Trophoblast cell (in vitro differentiated cells and primary cell): Measurements from ENCODE around the gene PCGF6.
"Not testable (repeated sequence)": the region's sequence is repeated elsewhere in the genome, so short reads cannot be mapped to it uniquely, and the experiment has no call there.

Experiments used
- DNase-seq, 2 donors: peaks; one replicate each; pipeline ENCODE4 v3.0.0-alpha.2; 2016
- H2AFZ ChIP-seq: 2 replicates; pipeline ENCODE4 v1.6.1; 2013; ENCODE audit warnings: low read length, moderate library complexity, mild to moderate bottlenecking; ENCODE audit not compliant: insufficient read depth, poor library complexity
- H2AK5ac ChIP-seq: 2 replicates; pipeline ENCODE4 v1.6.1; 2013; ENCODE audit warnings: mild to moderate bottlenecking, low read length
- H2BK120ac ChIP-seq: 2 replicates; pipeline ENCODE4 v1.6.1; 2013; ENCODE audit warnings: low read length, mild to moderate bottlenecking, moderate library complexity; ENCODE audit not compliant: insufficient read depth, poor library complexity
- H2BK12ac ChIP-seq: 2 replicates; pipeline ENCODE4 v1.6.1; 2013; ENCODE audit warnings: mild to moderate bottlenecking, low read length, moderate library complexity
- H2BK5ac ChIP-seq: 2 replicates; pipeline ENCODE4 v1.6.1; 2013; ENCODE audit warnings: low read length, low read depth, moderate library complexity, mild to moderate bottlenecking; ENCODE audit not compliant: poor library complexity
- H3K14ac ChIP-seq: 2 replicates; pipeline ENCODE4 v1.6.1; 2013; ENCODE audit warnings: mild to moderate bottlenecking, low read length
- H3K18ac ChIP-seq: 2 replicates; pipeline ENCODE4 v1.6.1; 2013; ENCODE audit warnings: mild to moderate bottlenecking, low read length
- H3K23ac ChIP-seq: 2 replicates; pipeline ENCODE4 v1.6.1; 2013; ENCODE audit warnings: low read length
- H3K27ac ChIP-seq: 2 replicates; pipeline ENCODE4 v1.5.1; 2013; ENCODE audit warnings: low read depth, mild to moderate bottlenecking, inconsistent platforms, low read length, moderate library complexity
- H3K27me3 ChIP-seq: 2 replicates; pipeline ENCODE4 v1.6.1; 2013; ENCODE audit warnings: inconsistent platforms, mild to moderate bottlenecking, low read length, moderate library complexity; ENCODE audit not compliant: insufficient read depth
- H3K36me3 ChIP-seq, 2 experiments: 1 replicate in 1 of 2; 2 replicates in 1 of 2; pipeline ENCODE4 v1.6.1; 2013; ENCODE audit warnings: low read length in 2 of 2, mild to moderate bottlenecking in 2 of 2, moderate library complexity in 1 of 2; ENCODE audit not compliant: insufficient read depth in 2 of 2, control insufficient read depth in 1 of 2
- H3K4ac ChIP-seq: 2 replicates; pipeline ENCODE4 v1.6.1; 2013; ENCODE audit warnings: low read depth, mild to moderate bottlenecking, low read length, moderate library complexity
- H3K4me1 ChIP-seq, 2 experiments: 1 replicate in 1 of 2; 2 replicates in 1 of 2; pipeline ENCODE4 v1.6.1; 2013; ENCODE audit warnings: low read length in 2 of 2, mild to moderate bottlenecking in 2 of 2, moderate library complexity in 1 of 2; ENCODE audit not compliant: insufficient read depth in 2 of 2, control insufficient read depth in 1 of 2
- H3K4me2 ChIP-seq: 2 replicates; pipeline ENCODE4 v1.6.1; 2013; ENCODE audit warnings: inconsistent platforms, mild to moderate bottlenecking, low read length, moderate library complexity
- H3K4me3 ChIP-seq: 2 replicates; pipeline ENCODE4 v1.5.1; 2013; ENCODE audit warnings: mild to moderate bottlenecking, low read depth, low read length, inconsistent platforms
- H3K79me1 ChIP-seq: one replicate; pipeline ENCODE4 v1.6.1; 2013; ENCODE audit warnings: low read length
- H3K79me2 ChIP-seq: 2 replicates; pipeline ENCODE4 v1.6.1; 2013; ENCODE audit warnings: low read length, mild to moderate bottlenecking; ENCODE audit not compliant: control insufficient read depth, insufficient read depth, poor library complexity
- H3K9ac ChIP-seq: 2 replicates; pipeline ENCODE4 v1.6.1; 2013; ENCODE audit warnings: mild to moderate bottlenecking, low read length
- H3K9me3 ChIP-seq: 2 replicates; pipeline ENCODE4 v1.6.1; 2013; ENCODE audit warnings: low read depth, mild to moderate bottlenecking, control low read depth, inconsistent platforms, low read length; ENCODE audit not compliant: insufficient read depth
- H4K12ac ChIP-seq: 2 replicates; pipeline ENCODE4 v1.6.1; 2013; ENCODE audit warnings: low read depth, mild to moderate bottlenecking, low read length, moderate library complexity
- H4K8ac ChIP-seq: 2 replicates; pipeline ENCODE4 v1.6.1; 2013; ENCODE audit warnings: low read depth, mild to moderate bottlenecking, low read length, moderate library complexity
- H4K91ac ChIP-seq: one replicate; pipeline ENCODE4 v1.6.1; 2013; ENCODE audit warnings: low read depth, mild to moderate bottlenecking, low read length, moderate library complexity
- WGBS: extraction: QIAGEN DNeasy Blood & Tissue Kit; methylation state at CpG from one replicate; pipeline ENCODE4 v1.1.7; 2013; ENCODE audit warnings: missing lambda C conversion rate; ENCODE audit not compliant: insufficient read length, insufficient coverage; ENCODE audit errors: extremely low coverage; 5-methylcytosine and 5-hydroxymethylcytosine counted together

Gene PCGF6

DNA sequence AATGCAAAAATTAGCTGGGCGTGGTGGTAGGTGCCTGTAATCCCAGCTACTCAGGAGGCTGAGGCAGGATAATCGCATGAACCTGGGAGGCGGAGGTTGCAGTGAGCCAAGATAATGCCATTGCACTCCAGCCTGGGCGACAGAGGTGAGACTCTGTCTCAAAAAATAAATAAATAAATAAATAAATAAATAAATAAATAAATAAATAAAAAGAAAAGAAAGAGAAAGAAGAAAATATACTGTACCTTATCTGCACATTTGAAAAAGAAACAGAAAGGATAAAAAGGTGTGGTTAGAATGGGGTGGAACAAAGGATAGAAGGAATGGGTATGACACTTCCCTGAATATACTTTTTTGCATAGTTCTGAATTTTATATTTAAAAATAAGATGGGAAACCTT is 8.6 kb upstream of the PCGF6 start:
- H3K18ac ChIP-seq, H3K36me3 ChIP-seq, H3K79me2 ChIP-seq, H3K9ac ChIP-seq, H3K27me3 ChIP-seq, H3K4ac ChIP-seq, H4K12ac ChIP-seq, H3K27ac ChIP-seq, H2BK120ac ChIP-seq, H3K23ac ChIP-seq, H4K8ac ChIP-seq, H2AK5ac ChIP-seq, H3K4me2 ChIP-seq, H2BK12ac ChIP-seq, H3K4me1 ChIP-seq, H2AFZ ChIP-seq, H4K91ac ChIP-seq, H3K79me1 ChIP-seq, H3K9me3 ChIP-seq, H3K14ac ChIP-seq, DNase-seq, H3K4me3 ChIP-seq, H2BK5ac ChIP-seq: not testable (repeated sequence)
- WGBS: no CpG with 5 or more reads among the region's 4 CpGs

DNA sequence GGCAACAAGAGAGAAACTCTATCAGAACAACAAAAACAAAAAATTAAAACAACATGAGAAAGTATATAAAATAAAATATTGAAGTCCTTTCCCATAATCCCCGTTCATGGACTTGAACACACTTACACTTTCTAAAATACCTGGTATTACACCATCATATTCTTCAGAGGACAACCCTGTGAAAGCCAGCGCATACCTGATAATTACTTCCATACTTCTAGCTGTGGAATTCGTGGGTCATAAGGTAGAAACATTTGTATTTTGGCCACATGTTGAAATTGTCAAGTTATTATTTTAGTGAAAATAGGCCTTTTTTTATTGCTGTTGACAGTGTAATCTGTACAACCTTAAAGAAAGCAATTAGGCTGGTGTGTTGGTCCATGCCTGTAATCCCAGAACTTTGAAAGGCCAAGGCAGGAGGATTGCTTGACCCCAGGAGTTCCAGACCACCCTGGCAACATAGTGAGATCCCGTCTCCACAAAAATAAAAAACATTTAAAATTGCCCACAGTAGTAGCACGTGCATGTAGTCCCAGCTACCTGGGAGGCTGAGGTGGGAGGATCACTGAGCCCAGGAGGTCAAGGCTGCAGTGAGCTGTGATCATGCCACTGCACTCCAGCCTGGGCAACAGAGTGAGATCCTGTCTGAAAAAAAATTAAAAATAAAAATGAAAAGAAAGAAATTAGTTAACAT is 5.1 kb upstream of the PCGF6 start:
- H3K4ac ChIP-seq: no peak overlapping the region
- H3K27me3 ChIP-seq: no peaks in the 10 kb centered on the region
- H2AK5ac ChIP-seq: no peak overlapping the region
- no peaks in the 10 kb centered on the region for H3K36me3 ChIP-seq
- no peaks in the 10 kb centered on the region for H3K79me1 ChIP-seq
- H2BK5ac ChIP-seq: no peak overlapping the region
- no peaks in the 10 kb centered on the region for H3K4me1 ChIP-seq
- H4K8ac ChIP-seq: no peak overlapping the region
- no peak overlapping the region for H2AFZ ChIP-seq
- WGBS: no CpG with 5 or more reads among the region's 5 CpGs
- no peak overlapping the region for H2BK12ac ChIP-seq
- H3K18ac ChIP-seq: no peak overlapping the region
- no peak overlapping the region for H4K91ac ChIP-seq
- H3K4me2 ChIP-seq: no peak overlapping the region
- H3K4me3 ChIP-seq: no peak overlapping the region
- no peak overlapping the region for H3K23ac ChIP-seq
- no peaks in the 10 kb centered on the region for H3K79me2 ChIP-seq
- peak; percentile 58 to 85 for DNase-seq
- no peak overlapping the region for H2BK120ac ChIP-seq
- H3K14ac ChIP-seq: no peak overlapping the region
- no peak overlapping the region for H3K9ac ChIP-seq
- no peak overlapping the region for H4K12ac ChIP-seq
- H3K27ac ChIP-seq: no peak overlapping the region
- no peaks in the 10 kb centered on the region for H3K9me3 ChIP-seq

DNA sequence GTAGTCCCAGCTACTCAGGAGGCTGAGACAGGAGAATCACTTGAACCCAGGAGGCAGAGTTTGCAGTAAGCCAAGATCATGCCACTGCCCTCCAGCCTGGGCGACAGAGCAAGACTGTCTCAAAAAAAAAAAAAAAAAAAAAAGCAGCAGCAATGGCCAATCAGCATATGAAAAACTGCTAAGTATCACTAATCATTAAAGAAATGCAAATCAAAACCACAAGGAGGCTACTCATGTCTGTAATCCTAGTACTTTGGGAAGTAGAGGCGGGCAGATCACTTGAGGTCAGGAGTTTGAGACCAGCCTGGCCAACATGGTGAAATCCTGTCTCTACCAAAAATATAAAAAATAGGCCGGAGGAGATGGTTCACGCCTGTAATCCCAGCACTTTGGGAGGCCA is 3.6 kb upstream of the PCGF6 start:
- H3K27me3 ChIP-seq, H2BK5ac ChIP-seq, DNase-seq, H3K79me2 ChIP-seq, H4K8ac ChIP-seq, H4K12ac ChIP-seq, H3K79me1 ChIP-seq, H3K9ac ChIP-seq, H2BK120ac ChIP-seq, H3K9me3 ChIP-seq, H2AK5ac ChIP-seq, H3K4ac ChIP-seq, H3K4me3 ChIP-seq, H3K27ac ChIP-seq, H2BK12ac ChIP-seq, H3K4me1 ChIP-seq, H3K4me2 ChIP-seq, H2AFZ ChIP-seq, H4K91ac ChIP-seq, H3K23ac ChIP-seq, H3K18ac ChIP-seq, H3K14ac ChIP-seq, H3K36me3 ChIP-seq: not testable (repeated sequence)
- no CpG with 5 or more reads among the region's 4 CpGs for WGBS

DNA sequence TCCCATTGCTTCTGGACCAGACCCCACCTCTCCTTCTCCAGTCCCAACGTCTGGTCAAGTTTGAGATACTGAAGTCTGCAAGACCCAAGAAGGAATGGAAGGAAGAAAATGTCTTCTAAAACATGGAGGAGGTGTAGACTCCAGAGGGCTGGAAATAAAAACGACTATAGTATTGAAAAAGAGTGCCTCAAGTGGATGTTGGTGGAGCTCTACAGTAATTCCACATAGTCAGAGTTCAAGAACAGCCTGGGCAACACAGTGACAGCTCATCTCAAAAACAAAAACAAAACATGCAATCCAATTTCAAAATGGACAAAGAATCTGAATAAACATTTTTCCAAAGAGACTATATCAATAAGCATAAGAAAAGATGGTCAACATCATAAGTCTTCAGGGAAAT is 2.3 kb upstream of the PCGF6 start:
- Histone ChIP-seq H4K8ac (no peak overlapping the region), H4K12ac (no peak overlapping the region), H3K14ac (no peak overlapping the region), H3K9ac (no peak overlapping the region), H4K91ac (no peak overlapping the region), H2AK5ac (no peak overlapping the region), H2BK12ac (no peak overlapping the region), H3K27ac (no peak overlapping the region), H2BK120ac (no peak overlapping the region), H3K23ac (no peak overlapping the region), H2BK5ac (no peak overlapping the region), H3K36me3 (peaks cover 1% of the 10 kb centered on the region in 2 experiments), H3K4ac (no peak overlapping the region), H3K4me3 (no peak overlapping the region), H3K79me1 (peaks cover 7% of the 10 kb centered on the region), H3K9me3 (no peaks in the 10 kb centered on the region), H3K27me3 (no peaks in the 10 kb centered on the region), H3K4me1 (peaks cover 0 to 7% of the 10 kb centered on the region in 2 experiments), H3K4me2 (no peak overlapping the region), H2AFZ (no peak overlapping the region), H3K79me2 (peaks cover 9% of the 10 kb centered on the region), H3K18ac (no peak overlapping the region)
- no CpG with 5 or more reads among the region's 2 CpGs for WGBS
- DNase-seq: no peak
